HCT116 (cell line): Measurements from ENCODE around the gene UBA52.
"Not testable (repeated sequence)": the region's sequence is repeated elsewhere in the genome, so short reads cannot be mapped to it uniquely, and the experiment has no call there.

Experiments
- CBX3 ChIP-seq: IDR thresholded peaks from 2 replicates; pipeline ENCODE4 v1.6.1; 2012; ENCODE audit warnings: low read depth
- EGR1 ChIP-seq: IDR thresholded peaks from 2 replicates; pipeline ENCODE4 v1.6.1; 2012; ENCODE audit warnings: low read depth
- EZH2 ChIP-seq: fragments of 200-600 bp; sonication (generic); IDR thresholded peaks from 2 replicates; pipeline ENCODE4 v1.6.1; 2017; ENCODE audit warnings: antibody characterized with exemption, mixed run types
- POLR2A ChIP-seq: IDR thresholded peaks from 2 replicates; pipeline ENCODE4 v1.7.0; 2011; ENCODE audit warnings: borderline replicate concordance; ENCODE audit not compliant: insufficient read depth, insufficient read length; ENCODE audit errors: extremely low read depth
- RAD21 ChIP-seq: IDR thresholded peaks from 2 replicates; pipeline ENCODE4 v1.6.1; 2012; ENCODE audit warnings: low read depth, mild to moderate bottlenecking
- YY1 ChIP-seq: IDR thresholded peaks from 2 replicates; pipeline ENCODE4 v1.6.1; 2011; ENCODE audit warnings: low read length, low read depth, moderate library complexity, mild to moderate bottlenecking; ENCODE audit not compliant: insufficient replicate concordance; ENCODE audit errors: extremely low read depth
- TF ChIP-seq, protein P1 (sequence below), 3 experiments: fragments of 200-600 bp in 1 of 3; sonication (generic) in 1 of 3; IDR thresholded peaks in 2 of 3; conservative IDR thresholded peaks in 1 of 3; 2 replicates each; pipeline ENCODE4 v1.5.1; 2012 to 2017; ENCODE audit warnings: low read depth in 2 of 3, low read length in 2 of 3, antibody characterized with exemption in 1 of 3, borderline replicate concordance in 1 of 3, control low read depth in 1 of 3, mild to moderate bottlenecking in 1 of 3, mixed read lengths in 1 of 3, mixed run types in 1 of 3, moderate library complexity in 1 of 3; ENCODE audit not compliant: insufficient read depth in 1 of 3
- TF ChIP-seq, protein P2 (sequence below): IDR thresholded peaks from 2 replicates; pipeline ENCODE4 v1.6.1; 2012

DNA sequence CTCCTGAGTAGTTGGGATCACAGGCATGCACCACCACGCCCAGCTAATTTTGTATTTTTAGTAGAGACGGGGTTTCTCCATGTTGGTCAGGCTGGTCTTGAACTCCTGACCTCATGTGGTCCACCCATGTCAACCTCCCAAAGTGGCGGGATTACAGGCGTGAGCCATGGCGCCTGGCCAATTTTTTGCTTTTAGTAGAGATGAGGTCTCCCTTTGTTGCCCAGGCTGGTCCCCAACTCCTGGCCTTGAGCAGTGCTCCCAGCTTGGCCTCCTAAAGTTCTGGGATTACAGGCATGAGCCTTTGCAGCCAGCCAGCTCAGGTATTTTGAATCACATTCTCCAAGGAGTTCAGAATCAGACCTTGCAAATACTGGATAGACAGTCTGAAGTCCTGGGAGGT lies 21.1 kb downstream of the UBA52 start:
- TF ChIP-seq RAD21, CBX3, POLR2A, EGR1, YY1, EZH2: not testable (repeated sequence)
- TF ChIP-seq, protein P1, sequence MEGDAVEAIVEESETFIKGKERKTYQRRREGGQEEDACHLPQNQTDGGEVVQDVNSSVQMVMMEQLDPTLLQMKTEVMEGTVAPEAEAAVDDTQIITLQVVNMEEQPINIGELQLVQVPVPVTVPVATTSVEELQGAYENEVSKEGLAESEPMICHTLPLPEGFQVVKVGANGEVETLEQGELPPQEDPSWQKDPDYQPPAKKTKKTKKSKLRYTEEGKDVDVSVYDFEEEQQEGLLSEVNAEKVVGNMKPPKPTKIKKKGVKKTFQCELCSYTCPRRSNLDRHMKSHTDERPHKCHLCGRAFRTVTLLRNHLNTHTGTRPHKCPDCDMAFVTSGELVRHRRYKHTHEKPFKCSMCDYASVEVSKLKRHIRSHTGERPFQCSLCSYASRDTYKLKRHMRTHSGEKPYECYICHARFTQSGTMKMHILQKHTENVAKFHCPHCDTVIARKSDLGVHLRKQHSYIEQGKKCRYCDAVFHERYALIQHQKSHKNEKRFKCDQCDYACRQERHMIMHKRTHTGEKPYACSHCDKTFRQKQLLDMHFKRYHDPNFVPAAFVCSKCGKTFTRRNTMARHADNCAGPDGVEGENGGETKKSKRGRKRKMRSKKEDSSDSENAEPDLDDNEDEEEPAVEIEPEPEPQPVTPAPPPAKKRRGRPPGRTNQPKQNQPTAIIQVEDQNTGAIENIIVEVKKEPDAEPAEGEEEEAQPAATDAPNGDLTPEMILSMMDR (IDR thresholded peaks at IDR 0.05 in 2 of 3, conservative IDR thresholded peaks at IDR 0.05 in 1 of 3; ENCODE audit: borderline replicate concordance in 1 of 3, insufficient read depth in 1 of 3, low read depth in 2 of 3, low read length in 2 of 3): not testable (repeated sequence)
- TF ChIP-seq, protein P2, sequence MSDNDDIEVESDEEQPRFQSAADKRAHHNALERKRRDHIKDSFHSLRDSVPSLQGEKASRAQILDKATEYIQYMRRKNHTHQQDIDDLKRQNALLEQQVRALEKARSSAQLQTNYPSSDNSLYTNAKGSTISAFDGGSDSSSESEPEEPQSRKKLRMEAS: not testable (repeated sequence)
